Large intestine (tissue), 12 donors: ENCODE results near the gene SPATA1. TPM values are rescaled to one million over a fixed set of nuclear protein-coding genes. Genes with fewer than 3 reads are reported as not detected.

Source experiments
- DNase-seq, 2 donors: peaks; one replicate each; pipeline versions ENCODE4 v3.0.0 to v3.0.0-alpha.2; 2013
- H3K27ac ChIP-seq: one replicate; pipeline ENCODE4 v1.5.1; 2013; ENCODE audit warnings: low read length
- H3K27me3 ChIP-seq: 2 replicates; pipeline ENCODE4 v1.6.1; 2013; ENCODE audit warnings: low read length; ENCODE audit not compliant: control insufficient read depth, insufficient read depth
- H3K36me3 ChIP-seq: 2 replicates; pipeline ENCODE4 v1.6.1; 2013; ENCODE audit warnings: low read length; ENCODE audit not compliant: control insufficient read depth, insufficient read depth
- H3K4me1 ChIP-seq: one replicate; pipeline ENCODE4 v1.6.1; 2013; ENCODE audit warnings: low read length; ENCODE audit not compliant: control insufficient read depth, insufficient read depth
- H3K4me3 ChIP-seq: one replicate; pipeline ENCODE4 v1.5.1; 2013; ENCODE audit warnings: low read length
- H3K9me3 ChIP-seq: one replicate; pipeline ENCODE4 v1.6.1; 2013; ENCODE audit warnings: mild to moderate bottlenecking, low read depth, low read length, moderate library complexity; ENCODE audit not compliant: control insufficient read depth
- WGBS: methylation state at CpG from one replicate; pipeline ENCODE4 v1.1.5; 2013; ENCODE audit warnings: low lambda C conversion rate; ENCODE audit not compliant: insufficient coverage; 5-methylcytosine and 5-hydroxymethylcytosine counted together
- long read RNA-seq, 11 donors: transcript quantifications; one replicate each; lab custom pipeline, GENCODE V29; 2026
- polyA plus RNA-seq: library from polyadenylated mRNA; unstranded; fragments of 120-200 nt; gene quantifications from one replicate; pipeline ENCODE4 v1.2.1, GENCODE V29; 2013

The SPATA1 gene
- 4.5 TPM for polyA plus RNA-seq
- long read RNA-seq, donor 1 = 0 reads
- long read RNA-seq, donor 2, partial matches to known transcripts = 70 of 70 reads
- long read RNA-seq, donor 2, other reads (novel, unspliced or antisense) = 0 of 70 reads
- long read RNA-seq, donor 3 = 0 reads
- long read RNA-seq, donor 4, partial matches to known transcripts = 0 of 5 reads
- long read RNA-seq, donor 4, other reads (novel, unspliced or antisense) = 5 of 5 reads
- long read RNA-seq, donor 5 = 0 reads
- long read RNA-seq, donor 6, partial matches to known transcripts = 0 of 1 reads
- long read RNA-seq, donor 6, other reads (novel, unspliced or antisense) = 0 of 1 reads
- long read RNA-seq, donor 7 = 0 reads
- long read RNA-seq, donor 8 = 0 reads
- long read RNA-seq, donor 9 = 0 reads
- long read RNA-seq, donor 10 = 0 reads
- long read RNA-seq, donor 11 = 0 reads

- Histone ChIP-seq H3K4me1 (no peaks in the 10 kb centered on the region), H3K9me3 (peaks cover 4% of the 10 kb centered on the region), H3K27me3 (no peaks in the 10 kb centered on the region), H3K4me3 (peak within 1 kb of the TSS; percentile 84), H3K36me3 (peaks cover 2% of the 10 kb centered on the region), H3K27ac (peak within 1 kb of the TSS; percentile 95)
- DNase-seq = peak; percentile 98 to 99
- no CpG with 5 or more reads among the region's 60 CpGs for WGBS
Observed at GRCh38 chr1:84506002-84506728, at the start of gene SPATA1, which contains the start of gene GNG5. SPATA1 (plus strand) TSS chr1:84506386; CDS start chr1:84516360, 9,974 bp downstream. GNG5 (minus strand) TSS chr1:84506581; CDS start chr1:84506091, 490 bp downstream.

GRCh38 chr1:84462118-84462517 lies 44.1 kb upstream of the SPATA1 start:
- H3K4me1 ChIP-seq = no peaks in the 10 kb centered on the region

GRCh38 chr1:84467298-84467697 lies 38.9 kb upstream of the SPATA1 start:
- Histone ChIP-seq H3K9me3 (no peaks in the 10 kb centered on the region), H3K4me3 (no peak overlapping the region), H3K36me3 (no peaks in the 10 kb centered on the region), H3K27me3 (peaks cover 24% of the 10 kb centered on the region), H3K4me1 (no peaks in the 10 kb centered on the region), H3K27ac (no peak overlapping the region)
- no peak for DNase-seq

More at GRCh38 chr1:84462118-84462517, 44.1 kb upstream of the SPATA1 start:
- Histone ChIP-seq H3K36me3 (no peaks in the 10 kb centered on the region), H3K4me3 (no peak overlapping the region), H3K27ac (no peak overlapping the region), H3K27me3 (peaks cover 11% of the 10 kb centered on the region), H3K9me3 (no peaks in the 10 kb centered on the region)
- no peak for DNase-seq
- WGBS = 60% methylated on average over 1 of the region's 1 CpG

- Histone ChIP-seq H3K36me3 (peaks cover 1% of the 10 kb centered on the region), H3K27ac (no peak overlapping the region), H3K4me1 (peaks cover 3% of the 10 kb centered on the region), H3K9me3 (no peaks in the 10 kb centered on the region), H3K4me3 (no peak overlapping the region), H3K27me3 (peaks cover 29% of the 10 kb centered on the region)
- no peak for DNase-seq
- WGBS = 33% methylated on average over 1 of the region's 1 CpG
Observed at GRCh38 chr1:84476225-84476624, 30.0 kb upstream of the SPATA1 start.

GRCh38 chr1:84478876-84479868 lies 27.0 kb upstream of the SPATA1 start, which contains the start of gene RPF1:
RPF1 (plus strand) TSS chr1:84479266; CDS start chr1:84479282, 16 bp downstream.
- WGBS = 75% methylated on average over 1 of the region's 51 CpGs
- Histone ChIP-seq H3K36me3 (peaks cover 10% of the 10 kb centered on the region), H3K9me3 (no peaks in the 10 kb centered on the region), H3K27me3 (peaks cover 14% of the 10 kb centered on the region), H3K27ac (peak within 1 kb of the TSS; percentile 76), H3K4me3 (peak within 1 kb of the TSS; percentile 83), H3K4me1 (peaks cover 4% of the 10 kb centered on the region)
- peak; percentile 62 to 89 for DNase-seq

GRCh38 chr1:84479998-84480397 lies 26.2 kb upstream of the SPATA1 start:
- H3K27me3 ChIP-seq = peaks cover 12% of the 10 kb centered on the region
- no CpG with 5 or more reads among the region's 9 CpGs for WGBS
- peak overlapping the region; percentile 83 for H3K4me3 ChIP-seq
- H3K4me1 ChIP-seq = peaks cover 4% of the 10 kb centered on the region
- peak overlapping the region; percentile 76 for H3K27ac ChIP-seq
- no peak for DNase-seq
- no peaks in the 10 kb centered on the region for H3K9me3 ChIP-seq
- peaks cover 16% of the 10 kb centered on the region for H3K36me3 ChIP-seq

GRCh38 chr1:84480650-84481049 lies 25.5 kb upstream of the SPATA1 start:
- peak overlapping the region; percentile 83 for H3K4me3 ChIP-seq
- 100% methylated on average over 2 of the region's 4 CpGs for WGBS
- peaks cover 22% of the 10 kb centered on the region for H3K36me3 ChIP-seq
- no peaks in the 10 kb centered on the region for H3K9me3 ChIP-seq
- H3K27me3 ChIP-seq = peaks cover 9% of the 10 kb centered on the region
- peaks cover 4% of the 10 kb centered on the region for H3K4me1 ChIP-seq
- no peak for DNase-seq
- no peak overlapping the region for H3K27ac ChIP-seq

- no peak for DNase-seq
- Histone ChIP-seq H3K36me3 (peaks cover 25% of the 10 kb centered on the region), H3K4me3 (no peak overlapping the region), H3K27ac (no peak overlapping the region), H3K27me3 (peaks cover 8% of the 10 kb centered on the region), H3K9me3 (no peaks in the 10 kb centered on the region), H3K4me1 (peaks cover 4% of the 10 kb centered on the region)
- 90% methylated on average over 1 of the region's 2 CpGs for WGBS
Observed at GRCh38 chr1:84481317-84481716, 24.9 kb upstream of the SPATA1 start.

GRCh38 chr1:84488107-84488506 lies 18.1 kb upstream of the SPATA1 start:
- H3K9me3 ChIP-seq = no peaks in the 10 kb centered on the region
- no peak overlapping the region for H3K4me3 ChIP-seq
- no peaks in the 10 kb centered on the region for H3K27me3 ChIP-seq
- 100% methylated on average over 3 of the region's 3 CpGs for WGBS
- no peaks in the 10 kb centered on the region for H3K4me1 ChIP-seq
- no peak overlapping the region for H3K27ac ChIP-seq
- no peak for DNase-seq
- H3K36me3 ChIP-seq = peaks cover 52% of the 10 kb centered on the region
